Calu3 (cell line): ENCODE results near the gene TCP11L2. TPM values are rescaled to one million over a fixed set of nuclear protein-coding genes. Genes with fewer than 3 reads are reported as not detected.
A peak's percentile ranks its signal among the peaks of the same experiment; 100 is the strongest.

Source experiments
- BruUV-seq: library from RNA; stranded (reverse); fragments of 400-500 nt; replicated peaks from 2 replicates; lab custom pipeline; 2021; lab: Mats Ljungman, UMichigan
- CTCF ChIA-PET: fragments of 300-600 bp; sonication (Branson Sonifier 250); formaldehyde crosslinking; loops from one replicate; lab custom pipeline; 2022; ENCODE audit warnings: antibody characterized with exemption; lab: Charles Lee
- DNase-seq: peaks from one replicate; pipeline ENCODE4 v3.0.0; 2022
- H3K27ac Mint-ChIP-seq: one replicate; pipeline ENCODE4 v1.8.0; 2022; ENCODE audit warnings: mixed read lengths; ENCODE audit not compliant: unreplicated experiment
- H3K27me3 Mint-ChIP-seq: one replicate; pipeline ENCODE4 v1.8.0; 2022; ENCODE audit warnings: mixed read lengths; ENCODE audit not compliant: unreplicated experiment
- H3K36me3 Mint-ChIP-seq: one replicate; pipeline ENCODE4 v1.8.0; 2022; ENCODE audit warnings: mild to moderate bottlenecking, moderate library complexity, mixed read lengths; ENCODE audit not compliant: insufficient read depth, unreplicated experiment
- H3K4me1 Mint-ChIP-seq: one replicate; pipeline ENCODE4 v1.8.0; 2022; ENCODE audit warnings: mild to moderate bottlenecking, low read depth, mixed read lengths; ENCODE audit not compliant: unreplicated experiment
- H3K4me3 Mint-ChIP-seq: one replicate; pipeline ENCODE4 v1.8.0; 2022; ENCODE audit warnings: mild to moderate bottlenecking, low read depth, moderate library complexity, mixed read lengths; ENCODE audit not compliant: unreplicated experiment
- H3K9me3 Mint-ChIP-seq: one replicate; pipeline ENCODE4 v1.8.0; 2022; ENCODE audit warnings: low read depth, mixed read lengths; ENCODE audit not compliant: unreplicated experiment
- intact Hi-C: fragments of 100-400 bp; cut with micrococcal nuclease; formaldehyde crosslinking; loops from one replicate; pipeline ENCODE4 v1.10.0; 2022; ENCODE audit not compliant: unreplicated experiment
- total RNA-seq: library from RNA; stranded (reverse); gene quantifications from 2 replicates; pipeline ENCODE4 v1.2.3, GENCODE V29; 2022
- TF ChIP-seq, protein P1 (sequence below): fragments of 200-600 bp; IDR thresholded peaks from one replicate; pipeline ENCODE4 v1.8.0; 2022; ENCODE audit warnings: antibody characterized with exemption; ENCODE audit not compliant: unreplicated experiment

The TCP11L2 gene
- total RNA-seq, 1 experiment from 2014 or later, result 37.7 TPM

DNA sequence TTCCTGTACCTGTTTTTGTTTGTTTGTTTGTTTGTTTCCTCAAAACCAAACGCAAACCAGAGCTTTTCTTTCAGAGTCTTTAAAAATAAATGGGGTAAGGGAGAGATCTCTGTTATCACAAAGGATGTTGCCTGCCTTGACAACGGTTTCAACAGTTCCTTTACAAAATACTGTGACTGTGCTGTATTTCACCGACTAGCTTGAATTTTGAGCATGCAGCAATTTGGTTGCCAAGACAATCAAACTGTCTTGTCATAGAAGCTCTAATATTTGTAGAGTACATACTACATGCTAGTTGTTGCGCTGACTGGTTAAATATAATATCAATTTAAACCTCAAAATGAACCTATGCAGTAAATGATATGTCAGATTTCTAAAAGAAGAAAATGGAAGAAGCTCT lies 22.4 kb upstream of the TCP11L2 start:
- Mint-ChIP-seq H3K9me3 (peaks cover 6% of the 10 kb centered on the region), H3K27me3 (no peaks in the 10 kb centered on the region), H3K4me3 (no peak overlapping the region), H3K4me1 (peaks cover 61% of the 10 kb centered on the region), H3K27ac (no peak overlapping the region), H3K36me3 (peaks cover 10% of the 10 kb centered on the region)
- no peak for DNase-seq
- CTCF ChIA-PET, result no interaction called here
- intact Hi-C loops, result no loop called here
- no TSS peak for BruUV-seq
- TF ChIP-seq, protein P1, sequence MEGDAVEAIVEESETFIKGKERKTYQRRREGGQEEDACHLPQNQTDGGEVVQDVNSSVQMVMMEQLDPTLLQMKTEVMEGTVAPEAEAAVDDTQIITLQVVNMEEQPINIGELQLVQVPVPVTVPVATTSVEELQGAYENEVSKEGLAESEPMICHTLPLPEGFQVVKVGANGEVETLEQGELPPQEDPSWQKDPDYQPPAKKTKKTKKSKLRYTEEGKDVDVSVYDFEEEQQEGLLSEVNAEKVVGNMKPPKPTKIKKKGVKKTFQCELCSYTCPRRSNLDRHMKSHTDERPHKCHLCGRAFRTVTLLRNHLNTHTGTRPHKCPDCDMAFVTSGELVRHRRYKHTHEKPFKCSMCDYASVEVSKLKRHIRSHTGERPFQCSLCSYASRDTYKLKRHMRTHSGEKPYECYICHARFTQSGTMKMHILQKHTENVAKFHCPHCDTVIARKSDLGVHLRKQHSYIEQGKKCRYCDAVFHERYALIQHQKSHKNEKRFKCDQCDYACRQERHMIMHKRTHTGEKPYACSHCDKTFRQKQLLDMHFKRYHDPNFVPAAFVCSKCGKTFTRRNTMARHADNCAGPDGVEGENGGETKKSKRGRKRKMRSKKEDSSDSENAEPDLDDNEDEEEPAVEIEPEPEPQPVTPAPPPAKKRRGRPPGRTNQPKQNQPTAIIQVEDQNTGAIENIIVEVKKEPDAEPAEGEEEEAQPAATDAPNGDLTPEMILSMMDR, result no peak

DNA sequence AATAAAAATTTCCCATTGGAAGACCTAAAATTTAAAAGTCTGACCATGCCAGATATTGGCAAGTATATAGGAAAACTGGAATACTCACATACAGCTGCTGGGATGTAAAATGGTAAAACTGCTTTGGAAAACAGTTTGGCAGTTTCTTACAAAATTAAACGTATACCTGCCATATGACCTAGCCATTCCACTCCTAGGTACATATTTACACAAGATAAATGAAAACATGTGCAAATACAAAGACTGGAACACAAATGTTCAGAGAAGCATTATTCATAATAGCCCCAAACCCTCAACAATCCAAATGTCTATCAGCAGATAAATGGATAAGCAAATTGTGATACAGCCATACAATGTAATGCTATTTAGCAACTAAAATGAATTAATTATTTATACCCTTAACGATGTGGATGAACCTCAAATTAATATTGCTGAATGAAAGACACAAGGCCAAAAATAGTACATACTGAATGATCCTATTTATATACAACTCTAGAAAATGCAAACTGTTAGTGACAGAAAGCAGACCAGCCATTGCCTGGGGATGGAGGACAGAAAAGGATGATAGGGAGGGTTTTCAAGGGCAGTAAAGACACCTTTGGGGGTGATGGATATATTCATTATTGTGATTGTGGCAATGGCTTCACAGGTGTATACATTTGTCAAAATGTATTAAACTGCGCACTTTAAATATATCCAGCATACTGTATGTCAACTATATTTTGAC lies 21.3 kb upstream of the TCP11L2 start:
- Mint-ChIP-seq H3K4me3 (no peak overlapping the region), H3K27me3 (no peaks in the 10 kb centered on the region)
- CTCF ChIA-PET, result interaction anchor here (3.7 kb wide), 1 partner anchor 55 kb away, joined by 22 read pairs; no protein-coding TSS in a partner anchor

DNA sequence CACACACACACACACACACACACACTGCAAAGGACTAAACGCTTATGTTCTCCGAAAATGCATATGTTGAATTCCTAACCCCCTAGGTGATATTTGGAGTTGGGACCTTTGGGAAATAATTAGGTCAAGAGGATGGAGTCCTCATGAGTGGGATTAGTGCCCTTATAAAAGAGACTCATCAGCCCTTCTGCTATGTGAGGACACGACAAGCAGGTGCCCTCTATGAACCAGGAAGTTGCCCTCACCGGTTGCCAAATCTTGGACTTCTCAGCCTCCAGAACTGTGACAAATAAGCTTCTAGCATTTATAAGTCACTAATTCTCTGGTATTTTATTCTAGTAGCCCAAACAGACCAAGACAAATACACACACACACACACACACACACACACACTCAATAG lies 20.7 kb upstream of the TCP11L2 start:
- Mint-ChIP-seq H3K4me3 (no peak overlapping the region), H3K4me1 (peaks cover 68% of the 10 kb centered on the region), H3K9me3 (peaks cover 6% of the 10 kb centered on the region), H3K27me3 (no peaks in the 10 kb centered on the region), H3K36me3 (peaks cover 10% of the 10 kb centered on the region), H3K27ac (no peak overlapping the region)
- DNase-seq, result no peak
- TF ChIP-seq, protein P1, result no peak
- no TSS peak for BruUV-seq
- CTCF ChIA-PET, result interaction anchor here (1.1 to 3.7 kb wide), 3 partner anchors 44 to 133 kb away, joined by 3 to 22 read pairs (median 5); no protein-coding TSS in a partner anchor
- intact Hi-C loops, result loop anchor here (1.0 to 2.0 kb wide), 2 partner anchors 33 to 55 kb away; partner anchors contain the start of gene CKAP4

More for the DNA sequence above, 21.3 kb upstream of the TCP11L2 start:
- TF ChIP-seq, protein P1, result no peak
- Mint-ChIP-seq H3K4me1 (peaks cover 68% of the 10 kb centered on the region), H3K27ac (no peak overlapping the region), H3K9me3 (peaks cover 6% of the 10 kb centered on the region), H3K36me3 (peaks cover 10% of the 10 kb centered on the region)
- intact Hi-C loops, result no loop called here
- DNase-seq, result no peak
- no TSS peak for BruUV-seq

DNA sequence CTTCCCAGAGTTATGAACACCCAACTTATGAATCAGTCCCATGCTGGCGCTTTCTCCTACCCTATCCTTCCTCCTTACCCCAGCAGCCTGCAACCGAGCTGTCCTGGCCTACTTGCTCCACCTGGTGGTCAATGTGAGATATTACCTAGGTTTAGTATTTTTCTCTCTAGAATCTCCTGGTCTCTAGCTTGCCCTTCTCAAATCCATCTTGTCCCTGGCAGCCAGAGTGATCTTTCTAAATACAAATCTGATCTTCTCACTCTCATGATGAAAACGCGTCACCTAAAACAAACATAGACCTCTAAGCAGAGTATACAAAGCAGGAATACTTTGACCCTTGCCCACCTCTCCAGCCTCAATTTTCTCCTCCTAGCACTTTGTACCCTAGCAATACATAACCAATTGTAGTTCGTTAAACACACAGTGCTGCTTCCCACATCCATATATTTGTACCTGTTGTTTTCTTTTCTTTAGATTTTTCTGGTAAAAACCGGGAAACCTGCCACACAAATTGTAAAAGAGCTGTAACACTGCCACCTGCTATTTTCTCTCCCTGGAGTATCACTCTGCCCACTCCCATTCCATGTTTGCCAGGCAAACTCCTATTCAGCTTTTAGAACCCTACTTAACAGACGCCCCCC lies 20.0 kb upstream of the TCP11L2 start:
- CTCF ChIA-PET, result interaction anchor here (0.7 to 3.7 kb wide), 5 partner anchors 17 to 134 kb away, joined by 3 to 22 read pairs (median 3); no protein-coding TSS in a partner anchor
- Mint-ChIP-seq H3K27me3 (no peaks in the 10 kb centered on the region), H3K27ac (peak overlapping the region; percentile 69), H3K4me3 (no peak overlapping the region), H3K4me1 (peaks cover 66% of the 10 kb centered on the region), H3K36me3 (peaks cover 10% of the 10 kb centered on the region), H3K9me3 (peaks cover 6% of the 10 kb centered on the region)
- DNase-seq, result peak; percentile 63
- no TSS peak for BruUV-seq
- TF ChIP-seq, protein P1, result peak; percentile 70
- intact Hi-C loops, result loop anchor here (1.0 to 2.0 kb wide), 2 partner anchors 34 to 55 kb away; partner anchors contain the start of gene CKAP4
